OCI-LY3 (cell line): Measurements from ENCODE around the gene WWTR1.

Experiments used
- H2AFZ ChIP-seq: fragments of 200-600, 300-600 bp; shearing (Covaris generic); 2 replicates; pipeline ENCODE4 v1.6.0; 2014; ENCODE audit warnings: antibody characterized with exemption, low read depth, low read length
- H3K27ac ChIP-seq: fragments of 200-600, 300-600 bp; sonication (generic); 2 replicates; pipeline ENCODE4 v1.5.1; 2014; ENCODE audit warnings: mild to moderate bottlenecking, low read length, moderate library complexity, mixed read lengths
- H3K27me3 ChIP-seq: fragments of 200-600, 300-600 bp; sonication (generic); 2 replicates; pipeline ENCODE4 v1.6.1; 2014; ENCODE audit warnings: low read depth, low read length, mixed read lengths
- H3K36me3 ChIP-seq: fragments of 200-600, 300-600 bp; sonication (generic); replicated peaks from 2 replicates; pipeline ENCODE3; 2014; ENCODE audit warnings: low read depth, low read length, mixed read lengths
- H3K4me1 ChIP-seq: fragments of 300-600, 200-600 bp; sonication (generic); 2 replicates; pipeline ENCODE4 v1.6.1; 2014; ENCODE audit warnings: low read length, mixed read lengths
- H3K4me2 ChIP-seq: fragments of 200-600, 300-600 bp; sonication (generic); 2 replicates; pipeline ENCODE4 v1.6.1; 2014; ENCODE audit warnings: low read length, mixed read lengths
- H3K4me3 ChIP-seq: fragments of 300-600, 200-600 bp; sonication (generic); 2 replicates; pipeline ENCODE4 v1.5.1; 2014; ENCODE audit warnings: antibody characterized with exemption, mild to moderate bottlenecking, low read length, moderate library complexity
- H3K79me2 ChIP-seq: fragments of 300-600, 200-600 bp; shearing (Covaris generic); 2 replicates; pipeline ENCODE4 v1.6.1; 2014; ENCODE audit warnings: mild to moderate bottlenecking, low read length, mixed read lengths
- H3K9ac ChIP-seq: fragments of 300-600, 200-600 bp; shearing (Covaris generic); 2 replicates; pipeline ENCODE4 v1.6.0; 2014; ENCODE audit warnings: mild to moderate bottlenecking, low read length, moderate library complexity
- H3K9me3 ChIP-seq: fragments of 200-600, 300-600 bp; shearing (Covaris generic); 2 replicates; pipeline ENCODE4 v1.6.1; 2014; ENCODE audit warnings: low read length, mixed read lengths; ENCODE audit not compliant: insufficient read depth
- H4K20me1 ChIP-seq: fragments of 200-600, 300-600 bp; sonication (generic); 2 replicates; pipeline ENCODE4 v1.6.1; 2016; ENCODE audit warnings: low read length, mixed read lengths; ENCODE audit not compliant: insufficient read depth
- CTCF ChIP-seq: fragments of 200-600, 300-600 bp; sonication (generic); IDR thresholded peaks from 2 replicates; pipeline ENCODE4 v1.5.1; 2014; ENCODE audit warnings: antibody characterized with exemption, low read length, low read depth
- EZH2phosphoT487 ChIP-seq: fragments of 200-600 bp; shearing (Covaris generic); IDR thresholded peaks from 2 replicates; pipeline ENCODE4 v1.6.1; 2018; ENCODE audit warnings: antibody characterized with exemption, mixed run types, low read depth

Gene WWTR1

GRCh38 chr3:149487598-149488197 is 170.1 kb downstream of the WWTR1 start:
- Histone ChIP-seq H3K9me3 (no peaks in the 10 kb centered on the region), H3K9ac (no peak overlapping the region), H3K4me1 (peaks cover 3% of the 10 kb centered on the region; the same call in 1 of the 2 replicates), H3K36me3 (no peaks in the 10 kb centered on the region), H3K4me2 (no peak overlapping the region), H3K27ac (no peak overlapping the region), H4K20me1 (no peaks in the 10 kb centered on the region), H3K79me2 (no peaks in the 10 kb centered on the region), H3K27me3 (peaks cover 21% of the 10 kb centered on the region), H2AFZ (no peak overlapping the region), H3K4me3 (no peak overlapping the region)
- TF ChIP-seq CTCF: peak; percentile 50
- TF ChIP-seq EZH2phosphoT487: no peak

- Histone ChIP-seq H3K9ac (no peak overlapping the region), H3K27ac (no peak overlapping the region), H3K79me2 (no peaks in the 10 kb centered on the region), H3K9me3 (no peaks in the 10 kb centered on the region), H2AFZ (no peak overlapping the region), H3K27me3 (peaks cover 11% of the 10 kb centered on the region), H3K36me3 (no peaks in the 10 kb centered on the region), H4K20me1 (no peaks in the 10 kb centered on the region), H3K4me2 (no peak overlapping the region), H3K4me1 (peaks cover 3% of the 10 kb centered on the region; the same call in 1 of the 2 replicates), H3K4me3 (no peak overlapping the region)
- TF ChIP-seq CTCF: no peak
- TF ChIP-seq EZH2phosphoT487: no peak
Observed at GRCh38 chr3:149486726-149487125, 171.1 kb downstream of the WWTR1 start.

- no peak for TF ChIP-seq EZH2phosphoT487
- TF ChIP-seq CTCF: no peak
- no peaks in the 10 kb centered on the region for H3K79me2 ChIP-seq
- H3K4me1 ChIP-seq: peaks cover 5% of the 10 kb centered on the region; the same call in 1 of the 2 replicates
- no peaks in the 10 kb centered on the region for H3K36me3 ChIP-seq
- H3K4me2 ChIP-seq: no peak overlapping the region
- H3K27me3 ChIP-seq: no peaks in the 10 kb centered on the region
- H3K4me3 ChIP-seq: no peak overlapping the region
- H4K20me1 ChIP-seq: no peaks in the 10 kb centered on the region
- no peak overlapping the region for H2AFZ ChIP-seq
- no peak overlapping the region for H3K27ac ChIP-seq
- H3K9me3 ChIP-seq: no peaks in the 10 kb centered on the region
- no peak overlapping the region for H3K9ac ChIP-seq
Observed at GRCh38 chr3:149481491-149481890, 176.3 kb downstream of the WWTR1 start.

- no peak for TF ChIP-seq EZH2phosphoT487
- TF ChIP-seq CTCF: no peak
- Histone ChIP-seq H2AFZ (no peak overlapping the region), H3K4me3 (no peak overlapping the region), H3K27me3 (no peaks in the 10 kb centered on the region), H4K20me1 (no peaks in the 10 kb centered on the region), H3K27ac (no peak overlapping the region), H3K9ac (no peak overlapping the region), H3K4me2 (no peak overlapping the region), H3K79me2 (no peaks in the 10 kb centered on the region), H3K36me3 (no peaks in the 10 kb centered on the region), H3K9me3 (no peaks in the 10 kb centered on the region), H3K4me1 (peaks cover 5% of the 10 kb centered on the region; the same call in 1 of the 2 replicates)
Observed at GRCh38 chr3:149481056-149481455, 176.8 kb downstream of the WWTR1 start.
